HG03432 (cell line): ENCODE data around the gene ARHGAP6.
"Not testable (repeated sequence)": the region's sequence is repeated elsewhere in the genome, so short reads cannot be mapped to it uniquely, and the experiment has no call there.

ENCODE experiments used
- ATAC-seq: cut with Tn5 transposase; IDR thresholded peaks from one replicate; pipeline ENCODE4 v1.9.1; 2021; ENCODE audit warnings: mild to moderate bottlenecking, moderate library complexity; ENCODE audit not compliant: unreplicated experiment

Gene ARHGAP6

GRCh38 chrX:11366998-11367595, 298.6 kb downstream of the ARHGAP6 start:
- no peak for ATAC-seq

DNA sequence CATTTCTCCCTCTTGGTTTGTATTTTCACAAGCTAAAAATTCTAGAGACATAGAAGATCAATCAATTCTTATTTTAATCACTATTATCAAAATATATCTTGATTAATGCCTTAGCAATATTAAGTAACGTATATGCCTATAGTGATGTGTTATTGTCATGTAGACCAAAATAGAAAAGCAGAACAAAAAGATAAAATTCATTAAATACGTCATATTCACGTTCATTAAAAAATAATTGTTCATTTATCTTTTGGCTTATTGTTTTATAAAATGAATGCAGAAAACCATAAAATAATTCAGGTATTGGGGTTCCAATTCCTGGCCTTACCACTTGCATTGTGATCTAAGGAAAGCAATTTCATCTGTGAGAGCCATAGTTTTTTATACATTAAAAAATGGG, 300.3 kb downstream of the ARHGAP6 start:
- ATAC-seq = no peak

DNA sequence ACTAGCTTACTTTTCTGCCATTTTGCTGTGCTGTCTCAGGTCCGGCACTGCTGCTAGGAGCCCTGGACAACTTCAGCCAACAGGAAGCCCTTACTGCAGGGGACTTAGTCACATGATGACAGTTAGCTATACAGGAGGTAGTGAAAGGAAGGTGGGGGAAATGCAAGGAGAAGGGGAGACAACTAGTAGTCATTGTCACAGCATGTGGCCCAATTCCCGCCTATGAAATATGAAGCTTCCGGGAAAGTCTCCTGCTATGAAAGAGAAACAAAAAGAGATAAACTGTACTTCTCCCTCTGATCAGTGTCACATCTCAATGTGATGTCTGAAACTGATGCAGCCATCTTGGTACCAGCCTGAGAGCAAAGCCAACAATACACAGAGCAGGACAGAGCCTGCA, 300.9 kb downstream of the ARHGAP6 start:
- ATAC-seq = no peak

GRCh38 chrX:11363825-11364224, 301.9 kb downstream of the ARHGAP6 start:
- not testable (repeated sequence) for ATAC-seq

- peak; percentile 95 for ATAC-seq
These were observed 302.6 kb downstream of the ARHGAP6 start for GRCh38 chrX:11363069-11363594.

DNA sequence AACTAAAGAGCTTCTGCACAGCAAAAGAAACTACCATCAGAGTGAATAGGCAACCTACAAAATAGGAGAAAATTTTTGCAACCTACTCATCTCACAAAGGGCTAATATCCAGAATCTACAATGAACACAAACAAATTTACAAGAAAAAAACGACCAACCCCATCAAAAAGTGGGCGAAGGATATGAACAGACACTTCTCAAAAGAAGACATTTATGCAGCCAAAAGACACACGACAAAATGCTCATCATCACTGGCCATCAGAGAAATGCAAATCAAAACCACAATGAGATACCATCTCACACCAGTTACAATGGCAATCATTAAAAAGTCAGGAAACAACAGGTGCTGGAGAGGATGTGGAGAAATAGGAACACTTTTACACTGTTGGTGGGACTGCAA, 304.1 kb downstream of the ARHGAP6 start:
- ATAC-seq = not testable (repeated sequence)

- ATAC-seq = not testable (repeated sequence)
These were observed 309.8 kb downstream of the ARHGAP6 start for GRCh38 chrX:11355944-11356343.

GRCh38 chrX:11355259-11355909, 310.3 kb downstream of the ARHGAP6 start:
- no peak for ATAC-seq

DNA sequence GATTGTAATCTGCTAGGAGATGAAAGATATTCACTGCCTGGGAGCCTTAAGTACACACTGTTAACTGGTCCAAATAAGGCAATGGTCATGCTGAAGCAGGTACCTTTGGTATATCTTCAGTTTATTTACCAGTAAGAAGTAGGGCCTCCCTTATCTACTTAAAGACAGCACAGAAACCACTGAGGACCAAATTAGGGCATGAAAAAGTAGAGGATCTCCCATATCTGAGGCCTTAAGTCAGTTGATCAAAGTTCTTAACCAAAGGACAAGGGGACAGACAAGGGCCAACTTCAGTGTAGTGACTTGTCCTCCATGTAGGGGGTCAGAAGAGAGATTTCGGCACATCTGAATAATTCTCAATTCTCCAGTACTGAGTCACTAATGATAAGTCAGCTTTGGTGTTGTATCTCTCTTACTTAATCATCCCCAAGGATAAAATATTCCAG, 313.4 kb downstream of the ARHGAP6 start:
- no peak for ATAC-seq

GRCh38 chrX:11351375-11352295, 314.1 kb downstream of the ARHGAP6 start:
- ATAC-seq = no peak

DNA sequence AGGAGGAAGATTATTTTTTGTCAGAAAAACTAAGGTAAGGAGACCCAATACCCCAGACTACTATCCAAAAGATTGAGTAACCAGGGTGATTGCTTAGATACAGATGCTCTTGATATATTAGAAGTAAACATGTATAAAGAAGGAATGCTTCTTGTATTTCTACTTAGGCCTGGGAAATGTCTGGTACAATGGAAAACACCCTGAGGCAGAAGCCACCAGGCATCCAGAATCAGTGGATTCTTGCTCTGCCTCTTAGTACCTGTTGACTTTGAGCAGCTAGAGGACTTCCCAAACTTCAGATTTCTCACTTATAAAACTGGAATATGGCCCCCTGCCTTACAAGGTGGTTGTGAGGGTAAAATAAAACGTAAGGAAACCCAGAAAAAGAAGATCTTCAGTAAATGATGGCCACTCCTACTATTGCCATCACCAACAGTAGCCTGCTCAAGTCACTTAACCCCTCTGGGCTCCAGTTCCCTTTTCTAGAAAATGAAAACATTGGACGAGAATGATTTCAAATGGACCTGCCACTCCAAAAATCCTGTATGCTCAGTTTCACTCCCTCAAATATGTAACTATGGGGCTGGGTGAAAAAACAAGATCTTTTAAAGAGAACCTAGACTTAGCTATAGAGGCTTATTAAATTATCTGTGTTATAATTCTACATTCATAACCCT, 315.9 kb downstream of the ARHGAP6 start:
- no peak for ATAC-seq

- no peak for ATAC-seq
These were observed 316.7 kb downstream of the ARHGAP6 start for GRCh38 chrX:11349020-11349419.

DNA sequence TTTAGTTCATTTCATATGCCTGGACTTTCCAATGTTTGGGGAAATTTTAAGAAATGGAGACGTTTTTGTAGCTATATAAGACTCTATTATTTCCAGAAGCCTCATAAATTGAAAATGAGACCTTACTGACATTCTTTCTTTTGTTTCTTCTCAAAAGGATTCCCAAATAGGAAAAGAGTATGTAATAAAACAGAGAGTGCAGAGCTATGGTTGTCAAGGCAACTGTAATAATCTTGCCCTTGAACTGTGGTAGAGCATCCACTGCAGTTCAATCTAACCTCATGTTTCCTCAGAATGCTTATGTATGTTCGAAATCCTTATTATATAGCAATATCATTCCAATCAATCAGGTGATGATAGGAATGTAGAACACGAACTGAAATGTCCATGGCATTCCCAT, 318.4 kb downstream of the ARHGAP6 start:
- ATAC-seq = no peak

DNA sequence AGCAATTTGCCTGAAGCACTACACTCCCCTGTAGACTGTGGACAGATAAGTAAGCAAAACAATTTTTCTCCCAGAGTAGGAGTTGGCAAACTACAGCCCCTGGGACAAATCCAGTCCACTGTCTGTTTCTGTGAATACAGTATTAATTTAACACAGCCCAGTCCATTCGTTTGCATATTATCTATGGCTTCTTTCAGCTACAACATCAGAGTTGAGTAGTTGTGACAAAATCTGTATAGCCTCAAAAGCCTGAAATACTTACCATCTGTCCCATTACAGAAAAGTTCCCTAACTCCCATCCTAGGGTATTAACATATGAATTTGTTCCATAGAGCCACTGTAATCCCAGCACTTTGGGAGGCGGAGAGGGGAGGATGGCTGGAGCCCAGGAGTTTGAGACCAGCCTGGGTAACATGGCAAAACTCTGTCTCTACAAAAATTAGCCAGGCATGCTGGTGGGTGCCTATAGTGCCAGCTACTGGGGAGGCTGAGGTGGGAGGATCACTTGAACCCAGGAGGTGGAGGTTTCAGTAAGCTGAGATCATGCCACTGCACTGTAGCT, 319.5 kb downstream of the ARHGAP6 start:
- no peak for ATAC-seq

- no peak for ATAC-seq
These were observed 323.0 kb downstream of the ARHGAP6 start for GRCh38 chrX:11342673-11343072.

DNA sequence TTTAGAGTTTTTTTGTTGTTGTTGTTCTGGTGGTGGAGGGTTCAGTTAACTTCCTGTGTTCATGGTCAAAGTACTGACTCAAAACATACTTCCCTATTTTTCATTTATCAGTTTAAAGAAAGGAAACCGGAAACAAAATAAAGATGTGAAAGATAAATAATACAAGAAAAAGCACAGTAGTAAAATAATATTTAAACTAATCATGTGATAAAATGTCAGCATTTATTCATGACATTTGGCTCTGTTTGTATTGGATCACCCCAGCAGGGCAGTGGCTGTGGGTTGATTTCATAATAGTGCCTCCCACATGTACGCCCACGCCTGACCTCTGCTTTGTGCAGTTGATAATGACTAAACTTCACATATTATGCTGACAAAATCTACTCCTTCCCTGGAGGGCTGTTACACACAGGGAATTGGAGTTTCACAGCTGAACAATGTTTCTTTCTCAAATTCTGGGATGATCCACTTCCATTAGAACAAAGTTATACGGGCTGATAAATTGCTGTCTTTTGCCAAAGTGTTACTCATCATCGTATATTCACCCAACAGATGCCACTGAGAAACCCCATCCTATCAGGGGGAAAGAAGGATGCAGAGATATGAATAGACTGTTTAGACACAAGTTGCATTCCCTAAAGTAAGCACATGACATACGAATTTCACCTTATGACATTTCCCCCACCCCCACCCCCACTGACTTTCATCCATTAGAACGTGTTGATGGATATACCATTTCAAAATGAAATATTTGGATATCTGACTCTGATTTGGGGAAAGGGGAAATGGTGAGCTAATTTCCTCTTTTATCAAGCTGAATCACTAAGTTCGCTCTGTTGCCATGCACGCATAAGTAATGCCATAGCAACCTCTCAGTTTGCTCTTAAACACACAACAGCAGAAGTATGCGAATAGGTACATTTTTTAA, 324.2 kb downstream of the ARHGAP6 start:
- ATAC-seq = peak; percentile 86

GRCh38 chrX:11337292-11338009, 328.3 kb downstream of the ARHGAP6 start:
- ATAC-seq = no peak

- ATAC-seq = no peak
These were observed 329.5 kb downstream of the ARHGAP6 start for GRCh38 chrX:11336201-11336600.

DNA sequence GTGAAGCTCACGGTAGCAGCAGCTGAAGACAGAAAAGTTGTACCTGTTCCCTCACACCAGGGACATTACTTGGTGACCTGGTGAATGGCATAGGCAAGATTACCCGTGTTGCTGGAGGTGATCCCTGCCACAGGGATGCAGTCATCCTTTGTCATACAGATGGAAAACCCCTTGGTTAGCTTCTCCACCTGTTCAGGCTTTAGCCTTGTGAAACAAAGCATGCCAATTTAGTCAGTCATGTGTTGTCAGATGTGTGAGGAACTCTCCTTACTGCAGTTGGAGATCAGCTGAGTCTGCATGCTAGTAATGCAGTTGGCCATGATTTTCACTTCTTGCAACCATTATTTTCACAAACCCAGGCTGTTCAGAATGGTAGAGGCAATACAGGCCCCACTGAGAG, 331.6 kb downstream of the ARHGAP6 start:
- ATAC-seq = no peak
